Activated naive CD8-positive, alpha-beta T cell treated with anti-CD3 and anti-CD28 coated beads for 36 hours (primary cell): Measurements from ENCODE around the gene RAB7B. TPM values are rescaled to one million over a fixed set of nuclear protein-coding genes. Genes with fewer than 3 reads are reported as not detected.

Experiments
- DNase-seq: peaks from one replicate; pipeline ENCODE4 v3.0.0; 2021
- H3K27ac Mint-ChIP-seq: one replicate; pipeline ENCODE4 v1.8.0; 2022; ENCODE audit warnings: mild to moderate bottlenecking, moderate library complexity, mixed read lengths
- H3K27me3 Mint-ChIP-seq: one replicate; pipeline ENCODE4 v1.8.0; 2022; ENCODE audit warnings: mild to moderate bottlenecking, mixed read lengths
- H3K36me3 Mint-ChIP-seq: one replicate; pipeline ENCODE4 v1.8.0; 2021; ENCODE audit warnings: mild to moderate bottlenecking, mixed read lengths
- H3K4me1 Mint-ChIP-seq: one replicate; pipeline ENCODE4 v1.8.0; 2021; ENCODE audit warnings: mixed read lengths
- H3K4me3 Mint-ChIP-seq: one replicate; pipeline ENCODE4 v1.8.0; 2022; ENCODE audit warnings: mild to moderate bottlenecking, moderate library complexity, mixed read lengths
- H3K9me3 Mint-ChIP-seq: one replicate; pipeline ENCODE4 v1.8.0; 2022; ENCODE audit warnings: mixed read lengths
- total RNA-seq, 2 experiments: library from RNA; stranded (reverse); gene quantifications; one replicate each; pipeline ENCODE4 v1.2.3, GENCODE V29; 2021

The RAB7B gene
- total RNA-seq, 2 experiments from 2014 or later = not detected

DNA sequence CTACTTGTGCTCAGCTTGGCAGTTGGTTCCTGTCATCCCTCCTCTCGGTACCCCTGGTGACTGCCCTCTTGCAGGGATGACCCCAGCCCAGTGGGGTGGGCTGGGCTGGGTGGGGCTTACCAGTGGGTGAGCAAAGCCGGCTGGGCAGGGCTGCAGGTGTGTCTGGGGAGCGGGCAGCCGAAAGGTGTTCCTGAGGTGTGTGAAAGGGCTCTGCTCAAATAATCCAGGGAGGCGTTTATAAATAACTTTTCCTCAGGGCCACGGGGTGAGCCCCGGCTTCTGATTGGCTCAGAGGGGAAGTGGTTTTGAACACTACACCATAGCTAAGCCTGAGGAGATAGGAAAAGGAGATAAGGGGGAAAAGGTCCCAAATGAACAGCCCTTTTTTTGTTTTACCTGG, 60.0 kb downstream of the RAB7B start, which contains the start of gene SLC26A9:
TSS of gene SLC26A9 (minus strand) at position 212 of the 400 bp plus-strand sequence. CDS start 7,636 bp downstream, outside the sequence.
- no peak within 1 kb of the TSS for H3K27ac Mint-ChIP-seq
- H3K27me3 Mint-ChIP-seq = peaks cover 28% of the 10 kb centered on the region
- DNase-seq = no peak
- no peaks in the 10 kb centered on the region for H3K9me3 Mint-ChIP-seq
- no peaks in the 10 kb centered on the region for H3K4me1 Mint-ChIP-seq
- H3K36me3 Mint-ChIP-seq = no peaks in the 10 kb centered on the region
- H3K4me3 Mint-ChIP-seq = no peak within 1 kb of the TSS

DNA sequence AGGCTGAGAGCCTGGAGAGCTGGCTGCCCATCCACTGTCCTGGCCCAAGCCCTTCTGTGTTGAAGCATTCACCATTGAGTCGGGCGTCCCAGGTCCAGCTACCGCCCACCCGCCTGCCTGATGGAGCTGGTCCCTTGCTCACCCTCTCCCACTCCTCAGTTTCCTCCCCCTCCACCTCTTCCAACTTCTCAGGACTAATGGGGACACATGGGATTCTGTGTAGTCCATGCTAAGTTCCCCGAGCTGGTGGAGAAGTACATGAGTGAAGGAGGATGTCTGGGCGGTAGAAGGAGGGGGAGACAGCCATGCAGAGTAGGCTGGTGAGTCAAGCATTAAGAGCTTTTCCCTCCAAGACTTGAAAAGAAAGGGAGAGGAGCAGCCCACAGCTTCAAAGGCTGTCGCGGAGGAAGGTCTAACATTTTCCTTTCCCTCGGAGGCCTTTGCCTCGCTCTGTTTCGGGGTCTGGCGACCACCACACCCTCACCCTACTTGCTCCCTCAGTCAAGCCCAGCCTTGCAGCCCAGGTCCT, 60.5 kb downstream of the RAB7B start:
- Mint-ChIP-seq H3K4me1 (no peaks in the 10 kb centered on the region), H3K9me3 (no peaks in the 10 kb centered on the region), H3K4me3 (no peak overlapping the region), H3K27ac (no peak overlapping the region), H3K27me3 (peaks cover 32% of the 10 kb centered on the region), H3K36me3 (no peaks in the 10 kb centered on the region)
- no peak for DNase-seq

DNA sequence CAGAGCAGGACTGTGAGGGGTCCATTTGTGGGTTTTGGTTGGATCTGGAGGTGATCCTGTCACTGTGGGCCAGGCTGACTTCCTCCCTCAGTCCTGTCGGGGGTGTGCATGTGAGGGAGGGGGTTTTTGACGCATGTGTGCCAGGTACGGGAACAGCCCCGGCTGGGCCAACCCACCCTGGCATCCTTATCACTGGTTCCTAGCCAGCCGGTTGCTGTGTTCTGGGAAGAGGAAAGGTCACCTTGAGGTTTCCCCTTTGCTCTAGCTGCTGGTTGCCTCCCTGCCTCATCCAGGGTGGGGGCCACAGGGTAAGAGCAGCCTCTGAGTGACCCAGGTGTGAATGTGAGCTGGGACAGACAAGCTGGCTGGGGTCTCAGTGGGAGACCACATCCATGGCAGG, 62.5 kb downstream of the RAB7B start:
- Mint-ChIP-seq H3K27ac (no peak overlapping the region), H3K9me3 (no peaks in the 10 kb centered on the region), H3K27me3 (peaks cover 35% of the 10 kb centered on the region), H3K4me1 (no peaks in the 10 kb centered on the region), H3K4me3 (no peak overlapping the region), H3K36me3 (no peaks in the 10 kb centered on the region)
- DNase-seq = no peak

DNA sequence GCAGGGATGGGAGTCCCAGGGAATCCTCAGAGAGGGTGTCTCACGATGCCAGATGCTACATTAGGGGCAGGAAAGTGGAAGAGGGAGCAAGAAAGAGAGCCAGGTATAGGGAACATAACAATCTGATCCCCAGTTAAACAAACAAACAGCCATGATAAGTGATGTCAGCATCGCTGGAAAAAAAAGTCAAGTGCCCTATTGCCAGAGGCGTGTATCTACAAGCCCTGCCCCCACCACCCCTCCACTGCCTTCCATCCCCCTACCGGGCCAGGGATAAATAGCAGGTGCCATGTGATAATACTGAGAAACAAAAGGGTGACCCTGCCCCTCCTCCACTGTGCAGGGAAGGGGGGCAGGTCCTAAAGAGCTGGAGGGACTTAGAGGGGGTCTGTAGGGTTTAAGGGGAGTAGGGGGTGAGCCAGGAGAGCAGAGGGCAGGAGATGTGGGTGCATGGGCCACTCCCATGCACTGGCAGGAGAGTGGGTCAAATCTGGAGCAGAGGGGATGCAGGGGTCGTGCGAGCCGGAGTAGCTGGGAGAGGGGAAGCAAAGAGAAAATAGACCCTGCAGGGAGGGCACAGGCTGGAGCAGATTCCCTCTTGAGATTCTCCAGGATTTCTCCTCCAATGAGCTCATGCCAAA, 63.4 kb downstream of the RAB7B start:
- no peak overlapping the region for H3K27ac Mint-ChIP-seq
- H3K4me1 Mint-ChIP-seq = no peaks in the 10 kb centered on the region
- peaks cover 32% of the 10 kb centered on the region for H3K27me3 Mint-ChIP-seq
- DNase-seq = peak; percentile 28
- H3K36me3 Mint-ChIP-seq = no peaks in the 10 kb centered on the region
- H3K4me3 Mint-ChIP-seq = no peak overlapping the region
- H3K9me3 Mint-ChIP-seq = no peaks in the 10 kb centered on the region

DNA sequence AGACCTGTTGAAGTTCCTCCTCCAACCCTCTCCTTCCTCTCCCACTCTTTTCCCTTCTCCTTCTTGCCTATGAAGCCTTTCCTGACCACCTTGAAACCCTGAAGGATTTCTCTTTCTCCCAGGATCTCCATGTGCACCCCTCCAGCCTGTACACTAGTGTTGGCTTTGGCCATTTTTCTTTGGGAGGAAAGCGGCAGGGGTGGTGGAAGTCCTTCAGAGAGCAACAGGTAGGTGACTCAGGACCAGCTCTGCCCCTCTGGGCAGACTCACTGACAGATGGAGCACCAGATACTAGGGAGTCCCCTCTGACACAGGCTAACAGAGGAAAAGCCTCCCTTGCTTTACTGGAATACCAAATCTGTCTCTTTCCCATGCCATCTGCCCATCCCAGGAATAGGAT, 64.5 kb downstream of the RAB7B start:
- H3K36me3 Mint-ChIP-seq = no peaks in the 10 kb centered on the region
- H3K4me3 Mint-ChIP-seq = no peak overlapping the region
- H3K9me3 Mint-ChIP-seq = no peaks in the 10 kb centered on the region
- peaks cover 25% of the 10 kb centered on the region for H3K27me3 Mint-ChIP-seq
- H3K27ac Mint-ChIP-seq = no peak overlapping the region
- no peaks in the 10 kb centered on the region for H3K4me1 Mint-ChIP-seq
- no peak for DNase-seq

DNA sequence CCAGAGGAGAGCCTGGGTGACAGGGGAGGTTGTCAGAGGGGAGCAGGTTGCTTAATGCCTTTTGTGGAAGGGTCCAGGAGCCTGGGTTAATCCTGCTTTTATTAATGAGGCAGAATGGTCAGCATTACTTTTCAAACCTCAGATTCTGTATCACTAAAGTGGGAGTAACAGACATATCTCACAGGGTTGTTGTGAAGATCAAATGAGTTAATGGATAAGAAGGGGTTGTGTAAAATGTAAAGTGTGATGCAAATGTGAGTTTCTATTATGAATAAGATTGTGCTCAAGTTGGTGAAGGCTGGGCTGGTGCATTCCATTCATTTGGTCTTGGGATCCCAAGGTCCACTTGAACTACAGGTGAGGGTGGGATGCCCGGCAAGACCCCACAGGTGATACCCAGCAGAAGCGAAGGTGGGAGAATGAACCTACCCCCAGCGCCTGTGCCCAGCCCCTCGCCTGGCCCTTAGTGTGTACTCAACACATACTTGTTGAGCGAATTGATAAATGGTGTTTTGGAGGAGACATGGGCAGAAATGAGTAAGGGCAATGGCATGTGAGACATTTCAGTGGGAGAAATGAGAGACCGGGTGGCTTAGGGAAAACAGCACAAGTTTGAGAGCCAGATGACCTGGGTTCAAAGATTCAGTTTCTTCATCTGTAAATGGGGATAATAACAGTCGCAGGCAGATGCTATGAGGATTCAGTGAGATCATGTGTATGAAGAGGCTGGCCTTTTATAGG, 66.2 kb downstream of the RAB7B start:
- Mint-ChIP-seq H3K27me3 (peaks cover 19% of the 10 kb centered on the region), H3K36me3 (no peaks in the 10 kb centered on the region), H3K27ac (no peak overlapping the region), H3K9me3 (no peaks in the 10 kb centered on the region), H3K4me1 (no peaks in the 10 kb centered on the region), H3K4me3 (no peak overlapping the region)
- DNase-seq = no peak

DNA sequence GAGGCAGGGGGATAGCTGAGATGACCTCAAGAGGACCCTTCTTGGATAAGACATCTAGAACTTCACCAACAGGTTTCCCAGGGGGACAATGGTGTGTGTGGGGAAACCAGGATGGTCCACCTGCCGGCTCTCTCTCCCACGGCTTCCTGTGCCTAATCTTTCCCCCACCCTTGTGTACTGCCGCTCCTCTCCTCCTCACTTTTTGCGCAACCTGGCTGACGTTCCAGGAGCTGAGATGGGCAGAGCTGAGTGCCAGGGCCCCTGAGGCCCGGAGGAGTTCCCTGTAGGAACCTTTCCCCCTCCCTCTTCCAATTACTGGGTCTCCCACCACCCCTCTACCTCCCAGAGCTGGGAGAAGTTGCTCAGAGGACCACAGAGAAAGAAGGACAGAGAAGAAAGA, 66.9 kb downstream of the RAB7B start:
- Mint-ChIP-seq H3K27me3 (peaks cover 19% of the 10 kb centered on the region), H3K9me3 (no peaks in the 10 kb centered on the region), H3K36me3 (no peaks in the 10 kb centered on the region), H3K4me1 (no peaks in the 10 kb centered on the region), H3K4me3 (no peak overlapping the region), H3K27ac (no peak overlapping the region)
- no peak for DNase-seq

DNA sequence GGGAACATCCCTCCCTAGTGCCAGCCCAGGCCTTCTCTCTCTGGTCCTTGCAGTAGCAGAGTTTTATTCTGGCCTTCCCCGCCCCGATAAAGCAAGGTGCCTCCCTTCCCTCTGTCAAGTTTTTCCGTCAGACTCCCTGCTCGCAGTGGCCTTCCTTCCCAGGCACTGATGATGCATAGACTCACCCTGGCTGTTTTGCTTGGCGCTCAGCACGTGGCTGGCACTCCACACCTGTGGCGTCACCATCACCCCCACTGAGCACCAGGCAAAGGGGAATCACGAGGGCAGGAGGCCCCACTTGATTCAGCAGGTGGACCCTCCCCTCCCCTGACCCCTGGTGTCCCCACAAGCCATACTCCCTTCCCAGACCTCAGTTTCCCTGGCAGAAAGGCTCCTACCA, 67.3 kb downstream of the RAB7B start:
- H3K9me3 Mint-ChIP-seq = no peaks in the 10 kb centered on the region
- H3K4me1 Mint-ChIP-seq = no peaks in the 10 kb centered on the region
- H3K36me3 Mint-ChIP-seq = no peaks in the 10 kb centered on the region
- no peak for DNase-seq
- H3K4me3 Mint-ChIP-seq = no peak overlapping the region
- H3K27ac Mint-ChIP-seq = no peak overlapping the region
- H3K27me3 Mint-ChIP-seq = peaks cover 19% of the 10 kb centered on the region

DNA sequence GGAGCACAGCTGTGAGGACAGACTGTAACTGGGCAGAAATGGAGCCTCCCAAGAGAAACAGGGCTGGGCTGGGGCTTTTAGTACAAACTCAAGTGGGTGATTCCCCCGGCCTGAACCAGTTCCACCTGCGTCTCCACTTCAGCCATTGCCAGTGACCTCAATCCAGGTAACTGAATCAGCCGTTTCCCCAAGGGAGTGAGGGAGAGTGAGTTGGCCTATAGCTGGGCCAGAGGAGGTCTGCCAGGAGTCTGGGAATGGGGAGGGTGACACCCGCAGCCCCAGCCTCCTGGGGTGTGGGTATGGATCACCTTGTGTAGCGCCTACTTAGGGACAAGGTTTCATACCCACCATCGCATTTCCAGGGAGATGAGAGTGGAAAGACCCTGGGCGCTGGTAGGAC, 68.4 kb downstream of the RAB7B start:
- H3K9me3 Mint-ChIP-seq = no peaks in the 10 kb centered on the region
- peaks cover 16% of the 10 kb centered on the region for H3K27me3 Mint-ChIP-seq
- H3K4me1 Mint-ChIP-seq = no peaks in the 10 kb centered on the region
- no peak overlapping the region for H3K4me3 Mint-ChIP-seq
- no peak overlapping the region for H3K27ac Mint-ChIP-seq
- DNase-seq = no peak
- no peaks in the 10 kb centered on the region for H3K36me3 Mint-ChIP-seq

DNA sequence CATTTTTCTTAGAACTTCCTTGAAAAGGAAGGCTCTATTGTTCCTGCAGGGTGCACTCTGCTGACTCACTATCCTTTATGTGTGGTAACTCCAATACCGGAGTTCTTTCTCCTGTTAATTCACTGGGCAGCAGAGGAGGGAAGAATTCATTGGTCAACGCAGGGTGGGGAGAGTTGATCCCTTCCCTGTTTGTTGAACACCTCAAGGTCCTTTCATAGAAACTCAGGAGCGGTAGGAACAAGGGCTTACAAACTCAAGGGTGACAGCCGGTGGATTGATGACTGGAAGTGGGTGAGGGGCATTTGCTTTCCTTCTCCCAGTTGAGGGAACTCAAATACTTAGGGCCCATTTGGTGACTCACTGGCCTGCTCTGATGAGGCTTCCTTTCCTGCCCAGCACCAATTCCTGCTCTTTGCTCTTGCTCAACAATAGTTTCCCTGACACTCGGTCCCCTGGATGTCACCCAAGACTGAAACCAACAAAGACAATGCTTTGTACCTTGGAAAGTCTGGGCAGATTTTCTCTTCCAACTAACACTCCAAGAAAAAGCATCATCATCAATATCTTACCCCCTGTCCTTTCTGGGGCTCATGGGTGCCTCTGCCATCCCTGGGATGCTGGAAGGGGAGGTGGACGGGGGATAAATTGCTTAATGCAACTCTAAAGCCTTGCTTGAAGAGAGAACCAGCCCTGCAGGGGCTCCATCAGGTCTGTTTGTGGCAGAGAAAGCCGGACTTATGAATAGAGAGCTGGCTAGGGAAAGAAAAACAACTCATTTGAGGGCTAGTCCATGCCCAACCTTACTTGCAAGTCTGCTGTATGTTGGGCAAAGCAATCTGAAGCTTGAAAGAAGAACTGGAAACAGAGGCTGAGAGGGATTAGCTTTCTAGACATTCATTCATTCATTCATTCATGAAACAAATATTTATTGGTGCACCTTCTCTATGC, 69.2 kb downstream of the RAB7B start:
- H3K27ac Mint-ChIP-seq = no peak overlapping the region
- no peak overlapping the region for H3K4me3 Mint-ChIP-seq
- no peak for DNase-seq
- peaks cover 12% of the 10 kb centered on the region for H3K27me3 Mint-ChIP-seq
- no peaks in the 10 kb centered on the region for H3K36me3 Mint-ChIP-seq
- H3K9me3 Mint-ChIP-seq = no peaks in the 10 kb centered on the region
- no peaks in the 10 kb centered on the region for H3K4me1 Mint-ChIP-seq

DNA sequence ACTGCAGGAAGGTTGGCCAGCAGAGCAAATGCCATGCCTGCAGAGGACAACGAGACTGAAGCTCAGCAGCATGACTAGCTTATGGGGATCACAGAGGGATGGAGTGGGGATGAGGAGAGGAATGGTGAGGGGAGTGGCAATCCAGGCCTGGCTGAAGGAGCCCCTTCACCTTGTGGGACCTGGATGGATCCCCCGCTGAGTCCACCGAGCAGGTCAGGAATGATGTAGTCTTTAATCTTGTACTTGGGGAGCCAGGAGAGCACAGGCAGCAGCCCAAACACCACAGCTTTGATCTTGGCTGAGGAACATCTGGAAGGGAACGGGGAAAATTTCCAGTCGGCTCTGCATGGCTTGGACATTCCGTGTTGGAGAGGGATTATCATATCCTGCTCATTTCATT, 70.4 kb downstream of the RAB7B start:
- peaks cover 3% of the 10 kb centered on the region for H3K27me3 Mint-ChIP-seq

DNA sequence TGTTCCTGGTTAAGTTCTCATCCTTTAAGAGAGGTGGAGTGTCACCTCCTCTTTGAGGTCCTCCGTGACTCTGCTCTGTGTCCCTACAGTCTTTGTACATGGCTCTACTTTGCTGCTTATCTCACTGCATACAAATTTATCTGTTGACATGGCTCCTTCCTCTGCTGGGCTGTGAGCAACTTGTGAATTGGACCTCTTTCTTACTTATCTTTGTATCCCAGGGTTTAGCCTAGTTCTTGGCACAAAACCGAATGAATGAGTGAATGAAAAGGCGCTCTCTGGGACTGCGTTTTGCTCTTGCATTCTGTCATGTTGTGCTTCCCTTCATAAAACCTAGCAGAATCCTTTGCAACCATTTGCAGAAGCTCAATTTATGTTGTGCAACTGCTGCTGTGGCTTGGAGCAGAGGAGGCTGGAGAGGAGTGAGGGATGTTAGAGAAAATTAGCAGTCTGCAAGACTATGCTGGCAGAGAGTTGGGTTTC, 72.4 kb downstream of the RAB7B start:
- no peaks in the 10 kb centered on the region for H3K9me3 Mint-ChIP-seq
- H3K4me1 Mint-ChIP-seq = no peaks in the 10 kb centered on the region
- H3K36me3 Mint-ChIP-seq = no peaks in the 10 kb centered on the region
- H3K27ac Mint-ChIP-seq = no peak overlapping the region
- no peak overlapping the region for H3K4me3 Mint-ChIP-seq
- no peaks in the 10 kb centered on the region for H3K27me3 Mint-ChIP-seq
- no peak for DNase-seq

More for the DNA sequence above, 70.4 kb downstream of the RAB7B start:
- H3K36me3 Mint-ChIP-seq = no peaks in the 10 kb centered on the region
- DNase-seq = no peak
- H3K4me3 Mint-ChIP-seq = no peak overlapping the region
- H3K4me1 Mint-ChIP-seq = no peaks in the 10 kb centered on the region
- no peaks in the 10 kb centered on the region for H3K9me3 Mint-ChIP-seq
- H3K27ac Mint-ChIP-seq = no peak overlapping the region

DNA sequence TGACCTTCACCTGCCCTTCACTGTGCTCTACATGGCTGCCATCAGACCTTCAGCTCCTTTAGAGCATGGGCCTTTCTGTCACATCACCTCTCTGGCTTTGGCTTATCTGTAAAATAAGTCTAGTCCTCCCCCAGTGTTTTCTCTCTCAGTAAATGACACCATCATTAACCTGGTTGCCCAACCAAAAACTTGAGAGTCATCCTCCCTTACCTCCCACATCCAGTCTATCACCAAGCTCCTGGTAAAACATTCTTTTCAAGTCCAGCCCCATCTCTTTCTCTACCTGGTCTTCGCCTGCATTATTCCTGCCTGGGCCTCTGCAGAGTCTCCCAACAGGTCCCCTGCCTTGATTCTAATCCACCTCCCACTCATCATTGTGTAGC, 73.0 kb downstream of the RAB7B start:
- H3K27me3 Mint-ChIP-seq = no peaks in the 10 kb centered on the region
- H3K9me3 Mint-ChIP-seq = no peaks in the 10 kb centered on the region
- no peak overlapping the region for H3K4me3 Mint-ChIP-seq
- no peaks in the 10 kb centered on the region for H3K36me3 Mint-ChIP-seq
- DNase-seq = no peak
- no peak overlapping the region for H3K27ac Mint-ChIP-seq
- no peaks in the 10 kb centered on the region for H3K4me1 Mint-ChIP-seq

DNA sequence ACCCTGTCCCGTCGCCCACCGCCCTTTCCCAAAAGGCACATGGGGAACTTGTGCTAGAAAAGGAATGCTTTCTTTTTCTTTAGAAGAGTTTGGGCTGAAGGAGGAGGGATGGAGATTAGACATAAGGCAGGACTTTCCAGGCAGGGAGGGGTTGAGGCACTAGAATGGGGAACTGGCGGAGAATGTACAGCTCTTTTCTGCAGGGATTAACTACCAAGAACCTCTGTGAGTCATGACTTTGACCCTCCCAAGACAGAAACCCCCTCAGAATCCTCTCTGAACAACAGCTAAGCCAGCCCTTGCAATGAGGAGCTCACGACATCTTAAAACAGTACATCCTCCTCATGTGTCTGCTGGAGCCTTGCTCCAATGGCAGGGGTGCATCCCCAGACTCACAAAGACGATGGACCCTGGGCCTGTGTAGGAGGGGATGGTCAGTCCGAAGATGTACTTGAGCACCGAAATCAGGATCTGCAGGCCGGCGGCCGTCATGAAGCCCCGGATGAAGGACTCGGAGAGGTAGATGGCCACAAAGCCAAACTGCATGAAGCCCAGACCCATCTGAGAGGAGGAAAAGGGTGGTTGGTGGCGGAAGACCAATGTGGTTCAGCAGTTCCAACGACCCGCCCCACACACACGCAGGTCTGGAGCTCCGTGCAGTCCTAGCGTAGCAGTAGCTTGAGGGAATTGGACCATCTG, 73.5 kb downstream of the RAB7B start:
- H3K9me3 Mint-ChIP-seq = no peaks in the 10 kb centered on the region
- no peak overlapping the region for H3K27ac Mint-ChIP-seq
- no peaks in the 10 kb centered on the region for H3K27me3 Mint-ChIP-seq
- H3K36me3 Mint-ChIP-seq = no peaks in the 10 kb centered on the region
- H3K4me3 Mint-ChIP-seq = no peak overlapping the region
- no peak for DNase-seq
- H3K4me1 Mint-ChIP-seq = no peaks in the 10 kb centered on the region
